OCI-LY7 (cell line): ENCODE measurements around the gene HPF1. TPM values are rescaled to one million over a fixed set of nuclear protein-coding genes. Genes with fewer than 3 reads are reported as not detected.
A peak's percentile ranks its signal among the peaks of the same experiment; 100 is the strongest.
"Not testable (repeated sequence)": the region's sequence is repeated elsewhere in the genome, so short reads cannot be mapped to it uniquely, and the experiment has no call there.

Experiments used
- BruUV-seq: library from RNA; stranded (reverse); fragments of 400-500 nt; replicated peaks from 2 replicates; lab custom pipeline; 2021; lab: Mats Ljungman, UMichigan
- CTCF ChIA-PET: fragments of 300-600 bp; sonication (Branson Sonifier 250); formaldehyde crosslinking; loops from one replicate; lab custom pipeline; 2022; ENCODE audit warnings: antibody characterized with exemption; ENCODE audit not compliant: unreplicated experiment; lab: Charles Lee
- POLR2A ChIA-PET: fragments of 300-600 bp; sonication (Branson Sonifier 250); formaldehyde crosslinking; loops from one replicate; lab custom pipeline; 2022; ENCODE audit warnings: antibody characterized with exemption; lab: Charles Lee
- DNase-seq: peaks from one replicate; pipeline ENCODE4 v3.0.0-alpha.2; 2015; ENCODE audit warnings: low spot score
- H2AFZ ChIP-seq: fragments of 200-600 bp; sonication (generic), shearing (Covaris generic); 2 replicates; pipeline ENCODE4 v1.6.1; 2014; ENCODE audit warnings: mild to moderate bottlenecking, antibody characterized with exemption, low read length, moderate library complexity
- H3K27ac ChIP-seq: fragments of 200-600 bp; sonication (generic); 2 replicates; pipeline ENCODE4 v1.5.1; 2014; ENCODE audit warnings: mixed run types, low read depth, mild to moderate bottlenecking, moderate library complexity, low read length, inconsistent platforms; ENCODE audit not compliant: poor library complexity, severe bottlenecking
- H3K36me3 ChIP-seq: fragments of 200-600 bp; sonication (generic); 2 replicates; pipeline ENCODE4 v1.6.1; 2014; ENCODE audit warnings: mild to moderate bottlenecking, antibody characterized with exemption, low read length, moderate library complexity, mixed read lengths; ENCODE audit not compliant: insufficient read depth
- H3K4me1 ChIP-seq: fragments of 200-600 bp; sonication (generic); 2 replicates; pipeline ENCODE4 v1.5.1; 2014; ENCODE audit warnings: mild to moderate bottlenecking, low read length; ENCODE audit not compliant: insufficient read depth, poor library complexity, severe bottlenecking
- H3K4me2 ChIP-seq: fragments of 200-600 bp; sonication (generic); 2 replicates; pipeline ENCODE4 v1.6.1; 2014; ENCODE audit warnings: mild to moderate bottlenecking, low read length
- H3K4me3 ChIP-seq: fragments of 200-600 bp; sonication (generic); 2 replicates; pipeline ENCODE4 v1.5.1; 2014; ENCODE audit warnings: mild to moderate bottlenecking, low read depth, low read length; ENCODE audit not compliant: poor library complexity, severe bottlenecking
- H3K79me2 ChIP-seq: fragments of 200-600 bp; sonication (generic); 2 replicates; pipeline ENCODE4 v1.6.1; 2016; ENCODE audit warnings: low read depth, mild to moderate bottlenecking, low read length, moderate library complexity, mixed read lengths; ENCODE audit not compliant: insufficient read depth
- H3K9me2 ChIP-seq: fragments of 200-600 bp; sonication (generic); 2 replicates; pipeline ENCODE4 v1.6.1; 2016; ENCODE audit warnings: mild to moderate bottlenecking, low read length, mixed read lengths; ENCODE audit not compliant: insufficient read depth
- H3K9me3 ChIP-seq: fragments of 200-600 bp; sonication (generic); 2 replicates; pipeline ENCODE4 v1.6.1; 2014; ENCODE audit warnings: mild to moderate bottlenecking, mixed run types, low read length, mixed read lengths
- H4K20me1 ChIP-seq: fragments of 200-600 bp; sonication (generic); 2 replicates; pipeline ENCODE4 v1.6.1; 2014; ENCODE audit warnings: mild to moderate bottlenecking, antibody characterized with exemption, low read length, moderate library complexity, mixed read lengths; ENCODE audit not compliant: insufficient read depth
- CTCF ChIP-seq: fragments of 200-600 bp; sonication (generic); conservative IDR thresholded peaks from 2 replicates; pipeline ENCODE4 v1.5.1; 2014; ENCODE audit warnings: mild to moderate bottlenecking, antibody characterized with exemption, low read length, moderate library complexity, mixed read lengths
- EZH2phosphoT487 ChIP-seq: fragments of 200-600 bp; sonication (generic); IDR thresholded peaks from 2 replicates; pipeline ENCODE4 v1.6.1; 2018; ENCODE audit warnings: low read depth, borderline replicate concordance, mild to moderate bottlenecking, mixed run types, antibody characterized with exemption, low read length, moderate library complexity, mixed read lengths
- intact Hi-C: fragments of 100-400 bp; cut with micrococcal nuclease; formaldehyde crosslinking; loops from one replicate; pipeline ENCODE4 v1.10.0; 2022; ENCODE audit not compliant: unreplicated experiment
- total RNA-seq, 2 experiments: library from RNA; depleted of rRNA in 1 of 2; stranded (reverse); fragments of >200 nt in 1 of 2; shearing (Covaris generic) in 1 of 2; gene quantifications; 2 replicates each; pipeline ENCODE4 v1.2.3, GENCODE V29; 2014 to 2022

HPF1 gene
- total RNA-seq, 2 experiments from 2014 or later = 11.8 to 29.5 TPM

- H3K9me2 ChIP-seq = no peaks in the 10 kb centered on the region
These were observed 17.0 kb upstream of the HPF1 start for GRCh38 chr4:169774466-169775445.

GRCh38 chr4:169773889-169774288, 16.1 kb upstream of the HPF1 start:
- no peak overlapping the region for H3K4me3 ChIP-seq
- H4K20me1 ChIP-seq = no peaks in the 10 kb centered on the region
- intact Hi-C loops = no loop called here
- H3K27ac ChIP-seq = no peak overlapping the region
- TF ChIP-seq CTCF (no peak), EZH2phosphoT487 (no peak)
- H3K79me2 ChIP-seq = no peaks in the 10 kb centered on the region
- H3K36me3 ChIP-seq = no peaks in the 10 kb centered on the region
- no peak overlapping the region for H2AFZ ChIP-seq
- no TSS peak for BruUV-seq
- DNase-seq = no peak
- H3K9me3 ChIP-seq = no peaks in the 10 kb centered on the region
- H3K9me2 ChIP-seq = no peaks in the 10 kb centered on the region
- no peak overlapping the region for H3K4me2 ChIP-seq
- ChIA-PET POLR2A (no interaction called here), CTCF (no interaction called here)
- no peaks in the 10 kb centered on the region for H3K4me1 ChIP-seq

More at GRCh38 chr4:169774466-169775445, 17.0 kb upstream of the HPF1 start:
- DNase-seq = no peak
- no peaks in the 10 kb centered on the region for H3K4me1 ChIP-seq
- intact Hi-C loops = no loop called here
- BruUV-seq = no TSS peak
- no peaks in the 10 kb centered on the region for H3K79me2 ChIP-seq
- POLR2A ChIA-PET = interaction anchor here (0.7 kb wide), 1 partner anchor 23 kb away, joined by 3 read pairs; no protein-coding TSS in a partner anchor
- no peaks in the 10 kb centered on the region for H3K36me3 ChIP-seq
- TF ChIP-seq CTCF (0 out of 2 replicates have a peak, but pooled peaks have one; percentile 19), EZH2phosphoT487 (no peak)
- no peak overlapping the region for H3K4me2 ChIP-seq
- H3K9me3 ChIP-seq = no peaks in the 10 kb centered on the region
- H3K4me3 ChIP-seq = no peak overlapping the region
- no peak overlapping the region for H2AFZ ChIP-seq
- no peak overlapping the region for H3K27ac ChIP-seq
- CTCF ChIA-PET = no interaction called here
- no peaks in the 10 kb centered on the region for H4K20me1 ChIP-seq

- H3K36me3 ChIP-seq, H2AFZ ChIP-seq, H3K4me3 ChIP-seq, H3K27ac ChIP-seq, H3K9me2 ChIP-seq, H3K4me1 ChIP-seq, H3K9me3 ChIP-seq, DNase-seq, H3K4me2 ChIP-seq, intact Hi-C loops, BruUV-seq, H3K79me2 ChIP-seq, H4K20me1 ChIP-seq, CTCF ChIA-PET: not testable (repeated sequence)
- POLR2A ChIA-PET = interaction anchor here (0.6 kb wide), 1 partner anchor 310 kb away, joined by 3 read pairs; no protein-coding TSS in a partner anchor
These were observed 13.9 kb upstream of the HPF1 start for GRCh38 chr4:169771556-169772080.
